MM.1S (cell line): ENCODE data around the gene CEBPZOS.

ENCODE experiments used
- EZH2phosphoT487 ChIP-seq: fragments of 300-600 bp; sonication (generic); IDR thresholded peaks from 2 replicates; pipeline ENCODE4 v1.6.1; 2018; ENCODE audit warnings: antibody characterized with exemption, low read length
- TF ChIP-seq, protein P1 (sequence below): fragments of 300-600 bp; sonication (generic); IDR thresholded peaks from 2 replicates; pipeline ENCODE4 v1.5.1; 2016; ENCODE audit warnings: antibody characterized with exemption, low read length, mixed read lengths

DNA sequence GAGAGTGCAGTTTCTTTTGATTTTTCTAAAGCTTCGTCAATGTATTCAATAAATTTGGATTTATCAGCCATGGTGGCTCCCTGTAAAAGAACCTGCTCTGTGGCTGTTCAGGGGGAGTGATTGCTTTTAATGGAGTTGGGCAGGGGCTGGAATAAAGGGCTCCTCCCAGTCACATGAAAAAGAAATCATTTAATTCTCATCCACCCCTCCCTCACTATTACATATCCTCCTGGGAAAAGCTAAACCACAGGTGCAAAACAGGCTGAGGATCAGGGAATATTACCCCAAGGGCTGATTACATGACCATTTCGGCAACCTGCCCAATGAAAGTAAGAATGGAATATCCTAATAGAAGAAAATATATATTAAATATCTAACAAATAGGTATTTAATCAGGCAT, 7.7 kb upstream of the CEBPZOS start, which contains the start of gene SULT6B1:
- TF ChIP-seq, protein P1, sequence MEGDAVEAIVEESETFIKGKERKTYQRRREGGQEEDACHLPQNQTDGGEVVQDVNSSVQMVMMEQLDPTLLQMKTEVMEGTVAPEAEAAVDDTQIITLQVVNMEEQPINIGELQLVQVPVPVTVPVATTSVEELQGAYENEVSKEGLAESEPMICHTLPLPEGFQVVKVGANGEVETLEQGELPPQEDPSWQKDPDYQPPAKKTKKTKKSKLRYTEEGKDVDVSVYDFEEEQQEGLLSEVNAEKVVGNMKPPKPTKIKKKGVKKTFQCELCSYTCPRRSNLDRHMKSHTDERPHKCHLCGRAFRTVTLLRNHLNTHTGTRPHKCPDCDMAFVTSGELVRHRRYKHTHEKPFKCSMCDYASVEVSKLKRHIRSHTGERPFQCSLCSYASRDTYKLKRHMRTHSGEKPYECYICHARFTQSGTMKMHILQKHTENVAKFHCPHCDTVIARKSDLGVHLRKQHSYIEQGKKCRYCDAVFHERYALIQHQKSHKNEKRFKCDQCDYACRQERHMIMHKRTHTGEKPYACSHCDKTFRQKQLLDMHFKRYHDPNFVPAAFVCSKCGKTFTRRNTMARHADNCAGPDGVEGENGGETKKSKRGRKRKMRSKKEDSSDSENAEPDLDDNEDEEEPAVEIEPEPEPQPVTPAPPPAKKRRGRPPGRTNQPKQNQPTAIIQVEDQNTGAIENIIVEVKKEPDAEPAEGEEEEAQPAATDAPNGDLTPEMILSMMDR: no peak
- TF ChIP-seq EZH2phosphoT487: no peak
